Natural killer cell (primary cell): ENCODE measurements around the gene MPPED1. TPM values are rescaled to one million over a fixed set of nuclear protein-coding genes. Genes with fewer than 3 reads are reported as not detected.

Source experiments
- ATAC-seq, 3 donors: fragments of 150-1000 bp in 2 of 3; fragments of 200-7000 bp in 1 of 3; cut with Tn5 transposase; 1 replicate in 1 of 3; 2 replicates in 2 of 3; pipeline ENCODE4 v1.10.0; 2021; ENCODE audit warnings: mild to moderate bottlenecking in 2 of 3, moderate library complexity in 2 of 3
- DNase-seq, 2 donors: peaks; one replicate each; pipeline versions ENCODE4 v3.0.0 to v3.0.0-alpha.2; 2013 to 2021; ENCODE audit warnings: mixed read lengths in 1 of 2
- H3K27ac ChIP-seq: one replicate; pipeline ENCODE4 v1.5.1; 2013; ENCODE audit warnings: mild to moderate bottlenecking, low read length
- H3K27me3 ChIP-seq: one replicate; pipeline ENCODE4 v1.6.1; 2013; ENCODE audit warnings: low read length; ENCODE audit not compliant: control insufficient read depth, insufficient read depth
- H3K36me3 ChIP-seq: one replicate; pipeline ENCODE4 v1.6.1; 2013; ENCODE audit warnings: low read length; ENCODE audit not compliant: control insufficient read depth, insufficient read depth
- H3K4me1 ChIP-seq: one replicate; pipeline ENCODE4 v1.6.1; 2013; ENCODE audit warnings: low read length; ENCODE audit not compliant: control insufficient read depth, insufficient read depth
- H3K4me3 ChIP-seq: one replicate; pipeline ENCODE4 v1.5.1; 2013; ENCODE audit warnings: low read length
- H3K9me3 ChIP-seq: one replicate; pipeline ENCODE4 v1.6.1; 2013; ENCODE audit warnings: low read length; ENCODE audit not compliant: control insufficient read depth, insufficient read depth
- H3K27ac Mint-ChIP-seq, 2 donors: one replicate each; pipeline ENCODE4 v1.8.0; 2022; ENCODE audit warnings: mild to moderate bottlenecking in 2 of 2, mixed read lengths in 2 of 2, moderate library complexity in 1 of 2
- H3K27me3 Mint-ChIP-seq, 2 donors: one replicate each; pipeline ENCODE4 v1.8.0; 2022; ENCODE audit warnings: low read depth in 2 of 2, mixed read lengths in 2 of 2
- H3K36me3 Mint-ChIP-seq: one replicate; pipeline ENCODE4 v1.8.0; 2022; ENCODE audit warnings: mixed read lengths
- H3K4me1 Mint-ChIP-seq, 2 donors: one replicate each; pipeline ENCODE4 v1.8.0; 2022; ENCODE audit warnings: mixed read lengths in 2 of 2
- H3K4me3 Mint-ChIP-seq: one replicate; pipeline ENCODE4 v1.8.0; 2022; ENCODE audit warnings: mild to moderate bottlenecking, moderate library complexity, mixed read lengths
- H3K9me3 Mint-ChIP-seq, 2 donors: one replicate each; pipeline ENCODE4 v1.8.0; 2022; ENCODE audit warnings: mixed read lengths in 2 of 2
- CTCF ChIP-seq: fragments of 200-600 bp; IDR thresholded peaks from one replicate; pipeline ENCODE4 v1.8.0; 2022; ENCODE audit warnings: antibody characterized with exemption
- WGBS: methylation state at CpG from one replicate; pipeline ENCODE4 v1.1.7; 2013; ENCODE audit warnings: missing lambda C conversion rate; ENCODE audit not compliant: insufficient coverage; 5-methylcytosine and 5-hydroxymethylcytosine counted together
- intact Hi-C: fragments of 100-400 bp; cut with micrococcal nuclease; formaldehyde crosslinking; loops from one replicate; pipeline ENCODE4 v1.14.2; 2022
- total RNA-seq, 4 donors: library from RNA; stranded (reverse); fragments of 120-200 nt in 1 of 4; gene quantifications; one replicate each; pipeline versions ENCODE4 v1.2.3 to v1.2.4, GENCODE V29; 2013 to 2022

Gene MPPED1
- total RNA-seq, 3 donors from 2014 or later (not counting 1 experiment from before 2014, with no cell fraction given) = not detected

- intact Hi-C loops = no loop called here
- Mint-ChIP-seq H3K4me1 (no peaks in the 10 kb centered on the region), H3K9me3 (no peaks in the 10 kb centered on the region), H3K4me3 (no peak overlapping the region), H3K27ac (no peak overlapping the region), H3K27me3 (no peaks in the 10 kb centered on the region), H3K36me3 (no peaks in the 10 kb centered on the region)
- ATAC-seq (no peak), DNase-seq (no peak)
- no peaks in the 10 kb centered on the region for H3K9me3 ChIP-seq
- H3K27me3 ChIP-seq = no peaks in the 10 kb centered on the region
- H3K27ac ChIP-seq = no peak overlapping the region
- H3K4me3 ChIP-seq = no peak overlapping the region
- WGBS = 86% methylated on average over 15 of the region's 16 CpGs
- H3K4me1 ChIP-seq = no peaks in the 10 kb centered on the region
- H3K36me3 ChIP-seq = no peaks in the 10 kb centered on the region
- no peak for TF ChIP-seq CTCF
Measured at GRCh38 chr22:43511276-43511910, 99.6 kb downstream of the MPPED1 start.

GRCh38 chr22:43512279-43512678 is 100.5 kb downstream of the MPPED1 start:
- Mint-ChIP-seq H3K27ac (no peak overlapping the region), H3K36me3 (no peaks in the 10 kb centered on the region), H3K9me3 (no peaks in the 10 kb centered on the region), H3K4me1 (no peaks in the 10 kb centered on the region), H3K27me3 (no peaks in the 10 kb centered on the region), H3K4me3 (no peak overlapping the region)
- no peaks in the 10 kb centered on the region for H3K9me3 ChIP-seq
- no peaks in the 10 kb centered on the region for H3K36me3 ChIP-seq
- H3K27ac ChIP-seq = no peak overlapping the region
- intact Hi-C loops = no loop called here
- ATAC-seq = no peak
- H3K27me3 ChIP-seq = no peaks in the 10 kb centered on the region
- no peak overlapping the region for H3K4me3 ChIP-seq
- no peak for DNase-seq
- WGBS = 79% methylated on average over 8 of the region's 8 CpGs
- H3K4me1 ChIP-seq = no peaks in the 10 kb centered on the region
- TF ChIP-seq CTCF = no peak

- Histone ChIP-seq H3K4me3 (no peak overlapping the region), H3K27ac (no peak overlapping the region), H3K36me3 (no peaks in the 10 kb centered on the region), H3K27me3 (no peaks in the 10 kb centered on the region), H3K4me1 (no peaks in the 10 kb centered on the region), H3K9me3 (no peaks in the 10 kb centered on the region)
- H3K27me3 Mint-ChIP-seq = no peaks in the 10 kb centered on the region
- ATAC-seq = no peak
- no peak for DNase-seq
- TF ChIP-seq CTCF = no peak
- H3K4me3 Mint-ChIP-seq = no peak overlapping the region
- no peaks in the 10 kb centered on the region for H3K4me1 Mint-ChIP-seq
- H3K9me3 Mint-ChIP-seq = no peaks in the 10 kb centered on the region
- H3K36me3 Mint-ChIP-seq = no peaks in the 10 kb centered on the region
- intact Hi-C loops = no loop called here
- H3K27ac Mint-ChIP-seq = no peak overlapping the region
- 82% methylated on average over 31 of the region's 31 CpGs for WGBS
Measured at GRCh38 chr22:43514476-43515157, 102.8 kb downstream of the MPPED1 start.

GRCh38 chr22:43515411-43515810 is 103.6 kb downstream of the MPPED1 start:
- 87% methylated on average over 7 of the region's 8 CpGs for WGBS
- DNase-seq (no peak), ATAC-seq (no peak)
- H3K4me3 ChIP-seq = no peak overlapping the region
- H3K36me3 ChIP-seq = no peaks in the 10 kb centered on the region
- H3K27ac ChIP-seq = no peak overlapping the region
- Mint-ChIP-seq H3K27me3 (no peaks in the 10 kb centered on the region), H3K4me3 (no peak overlapping the region), H3K36me3 (no peaks in the 10 kb centered on the region), H3K9me3 (no peaks in the 10 kb centered on the region), H3K4me1 (no peaks in the 10 kb centered on the region), H3K27ac (no peak overlapping the region)
- no peaks in the 10 kb centered on the region for H3K9me3 ChIP-seq
- TF ChIP-seq CTCF = no peak
- intact Hi-C loops = no loop called here
- no peaks in the 10 kb centered on the region for H3K4me1 ChIP-seq
- H3K27me3 ChIP-seq = no peaks in the 10 kb centered on the region
